ENCODE data around the gene C3orf38. TPM values are rescaled to one million over a fixed set of nuclear protein-coding genes. Genes with fewer than 3 reads are reported as not detected.
"Not testable (repeated sequence)": the region's sequence is repeated elsewhere in the genome, so short reads cannot be mapped to it uniquely, and the experiment has no call there.

The C3orf38 gene
- polyA plus RNA-seq (ENCODE audit: insufficient read length in 10 of 10) = 10 to 100 TPM; 16.1 to 20.4 (median 19.0) TPM
- long read RNA-seq, donor 1, transcript C3orf38-201 (3 exons, 2,633 nt) = major isoform, 5 of 5 reads
- long read RNA-seq, donor 1, partial matches to known transcripts = 0 of 5 reads
- long read RNA-seq, donor 1, other reads (novel, unspliced or antisense) = 0 of 5 reads
- long read RNA-seq, donor 2, partial matches to known transcripts = 0 of 3 reads
- long read RNA-seq, donor 2, other reads (novel, unspliced or antisense) = 0 of 3 reads
- long read RNA-seq, donor 3 = 0 reads
- long read RNA-seq, donor 4, partial matches to known transcripts = 0 of 1 reads
- long read RNA-seq, donor 4, other reads (novel, unspliced or antisense) = 0 of 1 reads
- long read RNA-seq, donor 5, transcript C3orf38-201 (3 exons, 2,633 nt) = major isoform, 10 of 11 reads
- long read RNA-seq, donor 5, partial matches to known transcripts = 0 of 11 reads
- long read RNA-seq, donor 5, other reads (novel, unspliced or antisense) = 0 of 11 reads
- long read RNA-seq, donor 6, partial matches to known transcripts = 0 of 2 reads
- long read RNA-seq, donor 6, other reads (novel, unspliced or antisense) = 0 of 2 reads
- long read RNA-seq, donor 7, partial matches to known transcripts = 0 of 4 reads
- long read RNA-seq, donor 7, other reads (novel, unspliced or antisense) = 0 of 4 reads
- long read RNA-seq, donor 8, partial matches to known transcripts = 0 of 3 reads
- long read RNA-seq, donor 8, other reads (novel, unspliced or antisense) = 0 of 3 reads
- long read RNA-seq, donor 9, partial matches to known transcripts = 0 of 1 reads
- long read RNA-seq, donor 9, other reads (novel, unspliced or antisense) = 0 of 1 reads

GRCh38 chr3:88149509-88150362, at the start of gene C3orf38:
C3orf38 (plus strand) TSS chr3:88149959; CDS start chr3:88150053, 94 bp downstream.
- peak; percentile 91 to 98 (median 94) for DNase-seq

DNA sequence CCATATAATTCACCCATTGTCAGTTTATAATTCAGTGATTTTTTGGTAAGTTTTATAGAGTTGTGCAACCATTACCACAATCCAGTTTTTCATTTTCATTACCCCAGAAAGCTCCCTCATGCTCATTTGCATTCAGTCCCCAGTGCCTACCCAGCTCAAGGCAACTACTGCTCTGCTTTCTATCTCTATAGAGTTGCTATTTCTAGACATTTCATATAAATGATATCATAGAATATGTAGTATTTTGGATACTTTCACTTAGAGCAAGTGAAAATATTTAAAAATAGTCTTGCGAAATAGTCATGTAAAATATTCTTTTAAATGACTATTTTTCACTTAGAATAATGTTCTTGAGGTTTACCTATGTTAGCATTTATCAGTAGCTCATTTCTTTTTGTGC, 48.6 kb upstream of the C3orf38 start:
- DNase-seq = no peak

DNA sequence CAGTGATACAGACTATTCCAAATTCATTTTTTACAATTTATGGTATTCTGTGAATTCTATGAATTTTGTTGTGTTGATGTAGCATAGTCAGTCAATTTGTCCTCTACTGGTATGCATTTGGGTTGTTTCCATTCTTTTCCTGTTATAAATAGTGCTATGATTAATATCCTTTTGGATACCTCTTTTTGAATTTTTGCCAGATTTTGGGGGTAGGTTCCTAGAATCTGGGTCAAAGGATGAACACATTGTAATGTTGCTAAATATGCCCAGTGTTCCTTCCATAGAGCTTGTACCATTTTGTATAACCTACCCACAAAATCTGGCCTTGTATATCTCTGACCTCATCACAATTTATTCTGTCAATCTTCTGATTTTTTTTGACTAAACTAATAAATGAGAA, 44.4 kb upstream of the C3orf38 start:
- peak in 1 of 3 donors; percentile 3 for DNase-seq

- DNase-seq = no peak
These were observed 37.5 kb upstream of the C3orf38 start for GRCh38 chr3:88112289-88112688.

GRCh38 chr3:88113311-88114162, 36.2 kb upstream of the C3orf38 start:
- peak; percentile 51 to 75 (median 64) for DNase-seq

GRCh38 chr3:88114878-88115549, 34.7 kb upstream of the C3orf38 start:
- DNase-seq = no peak

- DNase-seq = no peak
These were observed 32.1 kb upstream of the C3orf38 start for GRCh38 chr3:88117683-88118082.

GRCh38 chr3:88118603-88119002, 31.2 kb upstream of the C3orf38 start:
- DNase-seq = not testable (repeated sequence)

GRCh38 chr3:88123526-88123925, 26.2 kb upstream of the C3orf38 start:
- no peak for DNase-seq

GRCh38 chr3:88131695-88132094, 18.1 kb upstream of the C3orf38 start:
- no peak for DNase-seq

DNA sequence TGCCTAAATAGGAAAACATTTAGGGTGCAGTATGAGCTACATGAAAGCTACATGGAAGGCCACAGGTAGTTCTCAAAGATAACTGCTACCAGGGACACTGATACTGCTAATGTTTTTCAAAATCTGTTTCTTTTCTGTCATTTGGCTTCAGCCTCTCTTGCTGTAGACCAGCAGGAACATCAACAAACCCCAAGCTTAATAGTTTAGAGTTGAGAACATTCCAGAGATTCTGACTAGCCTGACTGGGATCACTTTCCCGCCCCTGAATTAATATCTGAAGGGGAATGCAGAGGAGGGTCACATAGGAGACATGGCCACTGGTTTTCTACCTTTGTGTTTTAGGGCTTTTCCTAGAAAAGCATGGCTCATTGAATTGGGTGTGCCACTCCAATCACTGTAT, 16.9 kb upstream of the C3orf38 start:
- no peak for DNase-seq

DNA sequence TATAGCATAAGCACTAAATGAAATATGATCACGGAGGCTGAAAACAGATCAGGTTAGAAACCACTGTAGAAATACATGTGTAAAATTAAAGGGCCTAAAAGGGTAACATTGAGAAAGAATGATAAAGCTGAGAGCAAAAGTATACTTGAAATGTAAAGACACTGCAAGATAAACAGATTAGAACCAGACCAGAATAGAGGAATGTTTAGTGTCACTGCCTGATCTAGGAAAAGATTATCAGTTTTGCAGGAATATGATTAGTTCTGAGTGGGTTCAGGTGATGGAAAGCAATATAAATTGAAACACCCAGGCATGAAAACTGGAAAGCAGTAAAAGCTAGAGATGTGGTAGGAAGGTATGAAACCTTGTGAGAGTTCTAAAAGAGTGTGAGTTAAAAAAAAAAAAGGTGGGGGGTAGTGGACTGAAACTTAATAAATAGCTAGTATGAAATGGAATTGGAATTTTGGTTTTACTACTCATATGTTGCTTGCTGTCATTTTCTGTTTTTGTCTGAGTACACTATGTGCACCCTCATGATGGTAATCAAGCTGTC, 16.0 kb upstream of the C3orf38 start:
- DNase-seq = no peak

GRCh38 chr3:88137836-88138235, 11.9 kb upstream of the C3orf38 start:
- peak in 1 of 3 donors; percentile 9 for DNase-seq

DNA sequence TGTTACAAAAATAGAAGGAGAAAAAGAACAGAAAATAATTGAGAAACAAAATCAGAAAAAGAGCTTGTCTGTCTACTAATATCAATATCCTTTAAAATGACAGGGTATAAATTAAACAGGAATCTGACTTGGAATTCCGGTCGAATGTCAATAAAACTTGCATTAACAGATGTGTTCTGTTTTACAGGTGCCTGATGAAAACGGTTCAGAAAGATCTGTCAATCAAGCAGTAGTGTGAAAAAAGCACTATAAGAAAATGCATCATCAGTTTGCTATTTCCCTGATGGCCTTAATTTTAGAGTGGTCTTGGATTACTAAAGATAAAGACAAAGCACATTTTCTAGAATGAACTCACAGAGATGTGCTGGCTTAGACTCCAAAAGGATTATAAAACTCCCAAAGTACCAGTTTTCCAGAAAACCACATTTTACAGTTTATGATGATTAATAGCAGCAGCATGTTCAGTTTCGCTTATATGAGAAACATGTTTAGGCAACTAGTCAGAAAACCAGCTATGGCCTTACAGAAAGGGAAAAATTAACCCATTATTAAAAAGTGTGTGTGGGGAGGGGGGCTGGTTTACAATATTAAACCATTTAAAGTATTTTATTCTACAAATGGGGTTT, 8.2 kb upstream of the C3orf38 start:
- peak in 2 of 3 donors; percentile 28 to 72 for DNase-seq

DNA sequence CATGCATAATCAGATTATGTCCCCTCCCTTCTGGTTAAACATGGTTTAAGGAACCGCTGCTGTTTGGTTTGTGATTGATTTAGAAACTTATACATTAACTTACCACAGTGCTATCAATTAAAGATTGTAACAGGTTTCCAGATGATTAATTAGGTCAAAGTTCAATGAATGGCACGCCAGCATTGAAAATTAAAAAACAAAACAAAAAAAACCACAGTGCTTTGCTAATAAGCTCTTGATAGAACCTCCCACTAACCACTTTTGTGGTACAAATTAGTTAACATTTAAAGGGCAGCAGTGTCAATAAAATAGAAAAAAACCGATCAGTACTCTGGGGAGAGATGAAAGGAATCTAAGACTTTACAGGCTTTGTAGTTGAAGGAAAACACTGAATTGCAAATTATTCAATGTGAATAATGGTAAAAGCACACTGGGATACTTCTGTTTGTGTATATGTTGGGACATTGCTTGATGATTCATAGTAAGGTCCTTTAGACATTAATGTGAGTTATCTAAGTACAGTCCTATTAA, 7.6 kb upstream of the C3orf38 start:
- DNase-seq = no peak

- no peak for DNase-seq
These were observed 2.5 kb upstream of the C3orf38 start for GRCh38 chr3:88147261-88147660.

GRCh38 chr3:88148651-88149050, 1.1 kb upstream of the C3orf38 start:
- DNase-seq = no peak

DNA sequence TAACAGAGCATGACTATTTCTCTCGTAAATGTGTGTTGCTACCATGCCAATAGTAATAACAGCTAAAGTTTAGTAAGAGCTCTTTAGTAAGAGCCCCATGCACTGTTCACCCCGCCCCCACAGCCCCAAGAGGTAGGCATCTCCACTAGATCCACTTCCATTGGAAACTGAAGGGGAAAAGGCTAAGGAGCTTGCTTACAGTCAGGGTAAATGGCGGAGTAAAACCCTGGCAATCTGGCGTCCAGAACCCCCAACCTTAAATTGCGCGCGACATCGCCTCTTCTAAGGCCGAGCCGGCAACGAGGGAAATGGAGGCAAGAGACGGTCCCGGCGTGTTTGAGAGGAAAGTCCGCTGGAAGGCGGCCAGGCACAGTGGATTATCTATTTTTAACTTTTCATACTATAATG, 654 bp upstream of the C3orf38 start:
- no peak for DNase-seq

DNA sequence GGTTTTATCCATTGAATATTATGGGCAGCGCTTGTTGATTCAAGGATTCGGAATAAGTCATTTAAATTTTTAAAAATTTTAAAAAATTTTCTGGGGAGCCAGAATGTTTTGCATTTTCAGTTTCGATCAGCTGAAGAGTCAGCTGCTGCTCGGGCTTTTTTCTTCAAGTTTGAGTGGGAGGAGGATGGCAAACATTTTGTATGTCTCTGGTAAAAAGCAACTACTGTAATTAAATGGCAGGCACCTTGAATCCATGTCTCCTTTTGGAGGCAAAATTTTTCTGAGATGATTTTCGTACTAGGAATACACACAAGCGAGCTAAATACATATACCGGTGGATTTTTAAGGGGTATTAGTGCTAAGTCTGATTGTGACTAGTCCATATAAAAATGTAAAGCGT, 612 bp downstream of the C3orf38 start:
- DNase-seq = peak in 2 of 3 donors; percentile 23 to 38
